DMS79 (cell line): ENCODE results near the gene CD74.
"Not testable (repeated sequence)": the region's sequence is repeated elsewhere in the genome, so short reads cannot be mapped to it uniquely, and the experiment has no call there.

Source experiments
- DNase-seq: peaks from one replicate; lab custom pipeline; 2025; lab: John Stamatoyannopoulos, UW

CD74 gene

GRCh38 chr5:150412319-150413175 lies at the start of gene CD74:
Gene CD74 (minus strand): TSS chr5:150412910. CDS start chr5:150412749, 161 bp downstream.
- DNase-seq, result no peak

GRCh38 chr5:150461231-150461630 lies 48.5 kb upstream of the CD74 start:
- DNase-seq, result no peak

- no peak for DNase-seq
These were observed 48.1 kb upstream of the CD74 start for GRCh38 chr5:150460781-150461180.

GRCh38 chr5:150458802-150459557 lies 46.3 kb upstream of the CD74 start:
- DNase-seq, result no peak

GRCh38 chr5:150457562-150458240 lies 45.0 kb upstream of the CD74 start:
- no peak for DNase-seq

- DNase-seq, result no peak
These were observed 44.4 kb upstream of the CD74 start for GRCh38 chr5:150457121-150457520.

- DNase-seq, result no peak
These were observed 42.0 kb upstream of the CD74 start for GRCh38 chr5:150454492-150455229.

- DNase-seq, result not testable (repeated sequence)
These were observed 41.3 kb upstream of the CD74 start for GRCh38 chr5:150454027-150454426.

- DNase-seq, result no peak
These were observed 40.2 kb upstream of the CD74 start for GRCh38 chr5:150452914-150453313.

- no peak for DNase-seq
These were observed 38.9 kb upstream of the CD74 start for GRCh38 chr5:150451594-150451993.

- peak; percentile 67 for DNase-seq
These were observed 37.0 kb upstream of the CD74 start, which contains the start of gene RPS14 for GRCh38 chr5:150449517-150450339. Gene RPS14 (minus strand): TSS chr5:150449739. CDS start chr5:150447733, 2,006 bp downstream.

GRCh38 chr5:150448952-150449516 lies 36.3 kb upstream of the CD74 start:
- DNase-seq, result no peak

GRCh38 chr5:150448334-150448733 lies 35.6 kb upstream of the CD74 start:
- no peak for DNase-seq

GRCh38 chr5:150447188-150447587 lies 34.5 kb upstream of the CD74 start:
- no peak for DNase-seq

- DNase-seq, result no peak
These were observed 33.9 kb upstream of the CD74 start for GRCh38 chr5:150446583-150446982.

GRCh38 chr5:150446088-150446487 lies 33.4 kb upstream of the CD74 start:
- no peak for DNase-seq

GRCh38 chr5:150444770-150445169 lies 32.1 kb upstream of the CD74 start:
- DNase-seq, result no peak

- DNase-seq, result no peak
These were observed 30.7 kb upstream of the CD74 start for GRCh38 chr5:150443242-150444075.

- no peak for DNase-seq
These were observed 30.0 kb upstream of the CD74 start for GRCh38 chr5:150442699-150443080.
